Liver (tissue), 9 donors: ENCODE measurements around the gene RERE. TPM values are rescaled to one million over a fixed set of nuclear protein-coding genes. Genes with fewer than 3 reads are reported as not detected.

Source experiments
- DNase-seq: peaks from one replicate; pipeline ENCODE4 v3.0.0-alpha.2; 2017; ENCODE audit warnings: low spot score
- H3K27ac ChIP-seq, 2 donors: one replicate each; pipeline ENCODE4 v1.7.0; 2013; ENCODE audit warnings: inconsistent platforms in 2 of 2, low read length in 2 of 2, control low read depth in 1 of 2, low read depth in 1 of 2, mild to moderate bottlenecking in 1 of 2
- H3K27me3 ChIP-seq, 4 donors: one replicate each; pipeline versions ENCODE4 v1.6.1 to v1.7.0; 2013; ENCODE audit warnings: low read length in 3 of 4, inconsistent platforms in 1 of 4, mild to moderate bottlenecking in 1 of 4, moderate library complexity in 1 of 4; ENCODE audit not compliant: control insufficient read depth in 4 of 4, insufficient read depth in 4 of 4
- H3K36me3 ChIP-seq, 4 donors: one replicate each; pipeline versions ENCODE4 v1.6.1 to v1.7.0; 2013; ENCODE audit warnings: low read length in 3 of 4, mild to moderate bottlenecking in 3 of 4, low read depth in 1 of 4, moderate library complexity in 1 of 4; ENCODE audit not compliant: control insufficient read depth in 4 of 4, insufficient read depth in 3 of 4
- H3K4me1 ChIP-seq, 4 donors: one replicate each; pipeline versions ENCODE4 v1.6.1 to v1.7.0; 2013; ENCODE audit warnings: low read length in 3 of 4, mild to moderate bottlenecking in 3 of 4, moderate library complexity in 1 of 4; ENCODE audit not compliant: control insufficient read depth in 4 of 4, insufficient read depth in 4 of 4
- H3K4me3 ChIP-seq, 3 donors: one replicate each; pipeline versions ENCODE4 v1.6.1 to v1.7.0; 2013; ENCODE audit warnings: low read length in 3 of 3, control low read depth in 1 of 3, low read depth in 1 of 3, mild to moderate bottlenecking in 1 of 3
- H3K9ac ChIP-seq, 2 donors: one replicate each; pipeline ENCODE4 v1.7.0; 2013; ENCODE audit warnings: low read length in 2 of 2, mild to moderate bottlenecking in 2 of 2, moderate library complexity in 2 of 2, control low read depth in 1 of 2, low read depth in 1 of 2
- H3K9me3 ChIP-seq, 4 donors: one replicate each; pipeline versions ENCODE4 v1.6.1 to v1.7.0; 2013; ENCODE audit warnings: low read length in 3 of 4; ENCODE audit not compliant: control insufficient read depth in 4 of 4
- CTCF ChIP-seq: fragments of 150-350 bp; IDR thresholded peaks from 2 replicates; pipeline ENCODE4 v1.5.1; 2017; ENCODE audit warnings: improper control_type of control experiment, low read depth, low read length; ENCODE audit not compliant: missing input control
- EGR1 ChIP-seq, 2 donors: IDR thresholded peaks; 2 replicates each; pipeline ENCODE4 v1.6.1; 2016 to 2018; ENCODE audit warnings: antibody characterized with exemption in 2 of 2, low read depth in 2 of 2
- FOXA1 ChIP-seq: IDR thresholded peaks from 2 replicates; pipeline ENCODE4 v1.6.1; 2016; ENCODE audit warnings: antibody characterized with exemption
- GABPA ChIP-seq, 2 donors: IDR thresholded peaks in 1 of 2; conservative IDR thresholded peaks in 1 of 2; 2 replicates each; pipeline ENCODE4 v1.6.1; 2016; ENCODE audit warnings: antibody characterized with exemption in 2 of 2, mild to moderate bottlenecking in 1 of 2, moderate library complexity in 1 of 2
- HNF4A ChIP-seq, 2 donors: conservative IDR thresholded peaks; 2 replicates each; pipeline ENCODE4 v1.6.1; 2016; ENCODE audit warnings: antibody characterized with exemption in 2 of 2, mild to moderate bottlenecking in 2 of 2
- HNF4G ChIP-seq: IDR thresholded peaks from 2 replicates; pipeline ENCODE4 v1.6.1; 2016; ENCODE audit warnings: antibody characterized with exemption
- JUND ChIP-seq, 2 donors: IDR thresholded peaks; 2 replicates each; pipeline ENCODE4 v1.6.1; 2016; ENCODE audit warnings: antibody characterized with exemption in 2 of 2
- NR2F2 ChIP-seq: IDR thresholded peaks from 2 replicates; pipeline ENCODE4 v1.6.1; 2016; ENCODE audit warnings: antibody characterized with exemption
- RAD21 ChIP-seq, 2 donors: IDR thresholded peaks; 2 replicates each; pipeline ENCODE4 v1.6.1; 2016; ENCODE audit warnings: antibody characterized with exemption in 2 of 2, mild to moderate bottlenecking in 2 of 2
- RXRA ChIP-seq, 2 donors: IDR thresholded peaks; 2 replicates each; pipeline ENCODE4 v1.6.1; 2017 to 2018; ENCODE audit warnings: antibody characterized with exemption in 2 of 2, mild to moderate bottlenecking in 1 of 2
- SP1 ChIP-seq: IDR thresholded peaks from 2 replicates; pipeline ENCODE4 v1.6.1; 2018; ENCODE audit warnings: antibody characterized with exemption, mild to moderate bottlenecking
- WGBS: extraction: QIAGEN DNeasy Blood & Tissue Kit; methylation state at CpG from one replicate; pipeline ENCODE4 v1.1.7; 2013; 5-methylcytosine and 5-hydroxymethylcytosine counted together
- polyA plus RNA-seq, 2 donors: library from polyadenylated mRNA; stranded (reverse) in 1 of 2; unstranded in 1 of 2; fragments of 200-250 nt in 1 of 2; fragments of >200 nt in 1 of 2; fragmentation: Nextera tagmentation in 1 of 2; extraction: Ambion mirVana in 1 of 2; gene quantifications; one replicate each; pipeline versions ENCODE4 v1.2.1 to v1.2.3, GENCODE V29; 2013 to 2015
- total RNA-seq, 2 donors: library from RNA; depleted of rRNA; stranded (reverse); fragments of >200 nt; gene quantifications; one replicate each; pipeline ENCODE4 v1.2.3, GENCODE V29; 2014
- TF ChIP-seq, protein P1 (sequence below): IDR thresholded peaks from 2 replicates; pipeline ENCODE4 v1.6.1; 2016; ENCODE audit warnings: antibody characterized with exemption
- TF ChIP-seq, protein P2 (sequence below): IDR thresholded peaks from 2 replicates; pipeline ENCODE4 v1.6.1; 2016; ENCODE audit warnings: antibody characterized with exemption, mild to moderate bottlenecking
- TF ChIP-seq, protein P3 (sequence below): IDR thresholded peaks from 2 replicates; pipeline ENCODE4 v1.6.1; 2016; ENCODE audit warnings: antibody characterized with exemption
- TF ChIP-seq, protein P4 (sequence below): IDR thresholded peaks from 2 replicates; pipeline ENCODE4 v1.6.1; 2016; ENCODE audit warnings: antibody characterized with exemption
- donor health status: healthy.
- donor health status: healthy.
- donor health status: healthy.
- donor health status: healthy.
- donor health status: healthy.

RERE gene
- total and polyA plus RNA-seq, 4 donors: 9.8 to 49.1 (median 24.8) TPM

DNA sequence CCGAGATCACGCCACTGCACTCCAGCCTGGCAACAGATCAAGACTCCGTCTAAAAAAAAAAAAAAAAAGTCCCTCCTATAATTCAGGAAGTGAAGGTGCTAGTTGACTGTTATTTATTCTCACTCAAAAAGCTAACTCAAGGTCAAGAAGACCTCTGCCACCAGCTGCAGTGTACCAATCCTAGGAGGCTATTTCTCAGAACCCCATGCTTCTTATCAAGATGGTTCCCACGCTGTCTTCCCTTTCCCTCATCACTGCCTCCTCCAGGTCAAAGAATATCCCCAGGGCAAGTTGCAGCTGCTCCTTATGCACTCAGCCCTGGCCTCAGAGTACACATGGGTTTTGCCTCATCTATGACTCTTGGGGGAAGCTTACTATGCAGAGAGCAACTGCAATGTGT lies 53.6 kb downstream of the RERE start:
- no peak overlapping the region for H3K9ac ChIP-seq
- no peaks in the 10 kb centered on the region for H3K9me3 ChIP-seq
- no peaks in the 10 kb centered on the region for H3K27me3 ChIP-seq
- TF ChIP-seq, protein P1, sequence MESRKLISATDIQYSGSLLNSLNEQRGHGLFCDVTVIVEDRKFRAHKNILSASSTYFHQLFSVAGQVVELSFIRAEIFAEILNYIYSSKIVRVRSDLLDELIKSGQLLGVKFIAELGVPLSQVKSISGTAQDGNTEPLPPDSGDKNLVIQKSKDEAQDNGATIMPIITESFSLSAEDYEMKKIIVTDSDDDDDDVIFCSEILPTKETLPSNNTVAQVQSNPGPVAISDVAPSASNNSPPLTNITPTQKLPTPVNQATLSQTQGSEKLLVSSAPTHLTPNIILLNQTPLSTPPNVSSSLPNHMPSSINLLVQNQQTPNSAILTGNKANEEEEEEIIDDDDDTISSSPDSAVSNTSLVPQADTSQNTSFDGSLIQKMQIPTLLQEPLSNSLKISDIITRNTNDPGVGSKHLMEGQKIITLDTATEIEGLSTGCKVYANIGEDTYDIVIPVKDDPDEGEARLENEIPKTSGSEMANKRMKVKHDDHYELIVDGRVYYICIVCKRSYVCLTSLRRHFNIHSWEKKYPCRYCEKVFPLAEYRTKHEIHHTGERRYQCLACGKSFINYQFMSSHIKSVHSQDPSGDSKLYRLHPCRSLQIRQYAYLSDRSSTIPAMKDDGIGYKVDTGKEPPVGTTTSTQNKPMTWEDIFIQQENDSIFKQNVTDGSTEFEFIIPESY: no peak
- no peak for TF ChIP-seq FOXA1
- TF ChIP-seq SP1: no peak
- H3K27ac ChIP-seq: no peak overlapping the region
- no peak for DNase-seq
- no peak overlapping the region for H3K4me3 ChIP-seq
- WGBS: 73% methylated on average over 4 of the region's 4 CpGs
- peaks cover 0 to 3% (median under 1%) of the 10 kb centered on the region in 4 donors for H3K4me1 ChIP-seq
- peaks cover 0 to 1% (median 0%) of the 10 kb centered on the region in 4 donors for H3K36me3 ChIP-seq

GRCh38 chr1:8754993-8755392 lies 62.4 kb downstream of the RERE start:
- WGBS: 37% methylated on average over 2 of the region's 2 CpGs

DNA sequence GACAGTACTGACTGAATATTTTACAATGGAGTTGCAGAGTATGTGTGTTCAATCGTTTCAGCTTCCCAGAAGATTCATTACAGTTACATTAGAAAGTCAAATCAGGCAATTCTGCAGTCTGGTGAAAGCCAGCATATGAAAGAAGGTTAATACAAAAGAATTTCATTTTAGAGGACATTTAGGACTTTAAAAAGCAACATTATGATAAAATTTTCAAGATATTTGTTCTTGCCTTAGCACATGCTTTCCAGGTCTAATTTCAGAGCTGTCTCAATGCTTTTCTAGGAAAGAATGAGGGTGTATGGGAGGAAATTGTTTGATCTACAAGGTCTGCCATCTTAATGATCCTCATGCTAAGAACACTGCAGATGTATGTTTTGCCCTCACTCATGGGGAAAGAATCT lies 63.2 kb downstream of the RERE start:
- Histone ChIP-seq H3K36me3 (no peaks in the 10 kb centered on the region), H3K27ac (no peak overlapping the region), H3K9me3 (no peaks in the 10 kb centered on the region), H3K4me1 (peaks cover 4 to 21% (median 13%) of the 10 kb centered on the region in 4 donors), H3K9ac (no peak overlapping the region), H3K27me3 (no peaks in the 10 kb centered on the region), H3K4me3 (no peak overlapping the region)
- 41% methylated on average over 1 of the region's 1 CpG for WGBS
- DNase-seq: no peak
- no peak for TF ChIP-seq FOXA1
- TF ChIP-seq HNF4G: no peak
- TF ChIP-seq EGR1 (IDR thresholded peaks at IDR 0.05; ENCODE audit: low read depth in 2 of 2): no peak
- TF ChIP-seq GABPA (IDR thresholded peaks at IDR 0.05 in 1 of 2, conservative IDR thresholded peaks at IDR 0.05 in 1 of 2): no peak
- TF ChIP-seq CTCF: no peak
- TF ChIP-seq, protein P2, sequence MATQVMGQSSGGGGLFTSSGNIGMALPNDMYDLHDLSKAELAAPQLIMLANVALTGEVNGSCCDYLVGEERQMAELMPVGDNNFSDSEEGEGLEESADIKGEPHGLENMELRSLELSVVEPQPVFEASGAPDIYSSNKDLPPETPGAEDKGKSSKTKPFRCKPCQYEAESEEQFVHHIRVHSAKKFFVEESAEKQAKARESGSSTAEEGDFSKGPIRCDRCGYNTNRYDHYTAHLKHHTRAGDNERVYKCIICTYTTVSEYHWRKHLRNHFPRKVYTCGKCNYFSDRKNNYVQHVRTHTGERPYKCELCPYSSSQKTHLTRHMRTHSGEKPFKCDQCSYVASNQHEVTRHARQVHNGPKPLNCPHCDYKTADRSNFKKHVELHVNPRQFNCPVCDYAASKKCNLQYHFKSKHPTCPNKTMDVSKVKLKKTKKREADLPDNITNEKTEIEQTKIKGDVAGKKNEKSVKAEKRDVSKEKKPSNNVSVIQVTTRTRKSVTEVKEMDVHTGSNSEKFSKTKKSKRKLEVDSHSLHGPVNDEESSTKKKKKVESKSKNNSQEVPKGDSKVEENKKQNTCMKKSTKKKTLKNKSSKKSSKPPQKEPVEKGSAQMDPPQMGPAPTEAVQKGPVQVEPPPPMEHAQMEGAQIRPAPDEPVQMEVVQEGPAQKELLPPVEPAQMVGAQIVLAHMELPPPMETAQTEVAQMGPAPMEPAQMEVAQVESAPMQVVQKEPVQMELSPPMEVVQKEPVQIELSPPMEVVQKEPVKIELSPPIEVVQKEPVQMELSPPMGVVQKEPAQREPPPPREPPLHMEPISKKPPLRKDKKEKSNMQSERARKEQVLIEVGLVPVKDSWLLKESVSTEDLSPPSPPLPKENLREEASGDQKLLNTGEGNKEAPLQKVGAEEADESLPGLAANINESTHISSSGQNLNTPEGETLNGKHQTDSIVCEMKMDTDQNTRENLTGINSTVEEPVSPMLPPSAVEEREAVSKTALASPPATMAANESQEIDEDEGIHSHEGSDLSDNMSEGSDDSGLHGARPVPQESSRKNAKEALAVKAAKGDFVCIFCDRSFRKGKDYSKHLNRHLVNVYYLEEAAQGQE: no peak
- TF ChIP-seq, protein P3, sequence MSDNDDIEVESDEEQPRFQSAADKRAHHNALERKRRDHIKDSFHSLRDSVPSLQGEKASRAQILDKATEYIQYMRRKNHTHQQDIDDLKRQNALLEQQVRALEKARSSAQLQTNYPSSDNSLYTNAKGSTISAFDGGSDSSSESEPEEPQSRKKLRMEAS: no peak
- TF ChIP-seq JUND (IDR thresholded peaks at IDR 0.05): no peak
- no peak for TF ChIP-seq NR2F2

More at GRCh38 chr1:8754993-8755392, 62.4 kb downstream of the RERE start:
- H3K9ac ChIP-seq: no peak overlapping the region
- no peaks in the 10 kb centered on the region for H3K9me3 ChIP-seq
- DNase-seq: no peak
- H3K4me3 ChIP-seq: no peak overlapping the region
- no peaks in the 10 kb centered on the region for H3K27me3 ChIP-seq
- TF ChIP-seq HNF4A (conservative IDR thresholded peaks at IDR 0.05) (peak; percentile 62 to 71), RXRA (IDR thresholded peaks at IDR 0.05) (peak in 1 of 2 donors; percentile 5), GABPA (IDR thresholded peaks at IDR 0.05 in 1 of 2, conservative IDR thresholded peaks at IDR 0.05 in 1 of 2) (no peak), HNF4G (peak; percentile 31), JUND (IDR thresholded peaks at IDR 0.05) (peak in 1 of 2 donors; percentile 18), RAD21 (IDR thresholded peaks at IDR 0.05) (peak; percentile 18 to 31)
- TF ChIP-seq, protein P4, sequence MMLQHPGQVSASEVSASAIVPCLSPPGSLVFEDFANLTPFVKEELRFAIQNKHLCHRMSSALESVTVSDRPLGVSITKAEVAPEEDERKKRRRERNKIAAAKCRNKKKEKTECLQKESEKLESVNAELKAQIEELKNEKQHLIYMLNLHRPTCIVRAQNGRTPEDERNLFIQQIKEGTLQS: no peak
- peaks cover 4 to 21% (median 13%) of the 10 kb centered on the region in 4 donors for H3K4me1 ChIP-seq
- H3K36me3 ChIP-seq: no peaks in the 10 kb centered on the region
- H3K27ac ChIP-seq: peak overlapping the region; percentile 35 to 46
